Fibroblast of skin of abdomen (primary cell): ENCODE measurements around the gene TTC38.

Experiments
- DNase-seq: peaks from one replicate; pipeline ENCODE4 v3.0.0-alpha.2; 2013

TTC38 gene

GRCh38 chr22:46329616-46330015, 61.8 kb downstream of the TTC38 start:
- no peak for DNase-seq

- no peak for DNase-seq
Observed at GRCh38 chr22:46330426-46330825, 62.6 kb downstream of the TTC38 start.

- no peak for DNase-seq
Observed at GRCh38 chr22:46331496-46331895, 63.7 kb downstream of the TTC38 start.

- peak; percentile 85 for DNase-seq
Observed at GRCh38 chr22:46335201-46336118, 67.7 kb downstream of the TTC38 start, which contains the start of gene TRMU. Gene TRMU (plus strand): TSS chr22:46335714. CDS start chr22:46335765, 51 bp downstream.

GRCh38 chr22:46336119-46337078, 68.6 kb downstream of the TTC38 start:
- DNase-seq: no peak

GRCh38 chr22:46337870-46338269, 70.1 kb downstream of the TTC38 start:
- DNase-seq: no peak

- DNase-seq: no peak
Observed at GRCh38 chr22:46338636-46339035, 70.8 kb downstream of the TTC38 start.

- no peak for DNase-seq
Observed at GRCh38 chr22:46339956-46340355, 72.1 kb downstream of the TTC38 start.

- DNase-seq: no peak
Observed at GRCh38 chr22:46340676-46341075, 72.9 kb downstream of the TTC38 start.
